GM18499 (cell line): ENCODE measurements around the gene GPC5.
"Not testable (repeated sequence)": the region's sequence is repeated elsewhere in the genome, so short reads cannot be mapped to it uniquely, and the experiment has no call there.

Experiments
- ATAC-seq: cut with Tn5 transposase; IDR thresholded peaks from one replicate; pipeline ENCODE4 v1.9.1; 2021; ENCODE audit warnings: moderate number of reproducible peaks; ENCODE audit not compliant: insufficient read depth, unreplicated experiment

GPC5 gene

GRCh38 chr13:92296154-92296671 lies 897.8 kb downstream of the GPC5 start:
- ATAC-seq = not testable (repeated sequence)

DNA sequence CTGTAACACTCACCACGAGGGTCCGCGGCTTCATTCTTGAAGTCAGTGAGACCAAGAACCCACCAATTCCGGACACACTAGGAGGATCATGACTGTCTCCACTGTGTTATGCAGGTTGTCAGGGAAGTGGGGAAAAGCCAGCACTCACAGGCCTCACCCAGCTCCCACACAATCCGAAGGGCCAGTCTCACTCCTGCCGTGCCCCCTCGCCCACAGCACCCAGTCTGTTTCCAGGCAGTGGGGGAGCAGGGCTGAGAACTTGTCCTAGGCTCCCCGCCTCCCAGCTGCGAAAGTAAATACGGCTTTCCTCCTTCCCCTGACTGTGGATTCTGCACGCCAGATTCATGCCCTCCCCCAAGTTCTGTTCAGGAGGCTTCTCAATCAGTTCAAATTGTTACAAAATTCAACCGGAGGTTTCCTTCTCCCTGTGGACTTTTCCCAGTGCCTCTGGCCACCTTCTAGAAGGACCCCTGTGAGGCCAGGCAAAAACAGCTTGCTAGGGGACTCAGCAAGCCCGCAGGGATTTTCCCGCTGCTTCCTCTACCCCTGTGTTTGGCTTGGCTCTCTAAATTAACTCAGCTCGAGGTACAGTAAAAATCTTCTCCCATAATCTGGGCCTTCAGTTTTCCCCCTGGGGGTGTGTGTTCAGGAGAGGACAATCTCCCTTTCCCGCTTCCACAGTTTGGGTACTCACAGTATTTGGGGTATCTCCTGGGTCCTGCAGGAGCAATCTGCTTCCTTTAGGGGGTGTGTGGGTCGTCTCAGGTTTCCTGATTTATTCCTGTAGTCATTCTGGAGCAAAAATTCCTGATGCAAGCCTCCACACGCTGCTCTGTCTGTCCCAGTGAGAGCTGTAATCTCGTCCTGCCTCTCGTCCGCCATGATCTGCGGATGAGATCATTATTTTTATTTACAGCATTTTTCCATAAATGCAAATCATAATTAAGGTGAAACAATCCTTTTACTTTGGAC lies 899.8 kb downstream of the GPC5 start:
- ATAC-seq = no peak

DNA sequence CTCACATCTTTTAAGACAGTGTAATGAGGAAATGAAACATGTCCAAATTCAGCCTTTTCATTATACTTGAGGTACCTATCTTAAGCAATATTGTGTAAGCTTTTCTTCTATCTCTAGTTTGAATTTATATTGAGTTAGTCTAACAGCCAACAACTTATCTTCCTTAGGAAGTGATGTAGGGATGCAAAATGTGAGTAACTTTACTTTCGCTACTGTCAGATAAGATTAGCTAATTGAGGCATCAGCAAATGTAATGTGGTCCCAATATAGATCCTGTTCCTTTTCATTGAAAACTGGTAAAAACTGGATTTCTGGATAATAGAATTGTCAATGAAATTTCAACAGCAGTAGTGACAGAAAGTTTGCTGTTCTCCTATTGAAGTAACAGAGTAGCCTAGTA lies 902.2 kb downstream of the GPC5 start:
- no peak for ATAC-seq

DNA sequence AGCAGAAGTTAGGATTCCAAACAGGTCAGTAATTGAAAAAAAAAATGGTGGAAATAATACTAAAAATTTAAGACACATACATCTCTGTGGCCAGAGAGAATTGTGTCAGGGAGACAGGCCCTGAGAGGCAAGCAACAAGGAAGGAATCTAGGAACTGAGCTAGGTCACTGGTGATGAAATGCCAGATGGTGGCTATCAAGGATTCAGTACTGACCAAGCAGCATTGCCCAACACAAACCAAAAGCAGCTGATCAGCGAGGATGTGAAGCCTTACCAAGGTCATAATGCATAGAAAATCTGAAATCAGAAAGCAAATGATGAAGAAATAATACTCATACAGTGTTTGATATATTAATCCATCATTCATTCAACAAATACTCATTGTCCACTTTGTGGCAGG lies 905.0 kb downstream of the GPC5 start:
- ATAC-seq = no peak

- ATAC-seq = no peak
These were observed 909.3 kb downstream of the GPC5 start for GRCh38 chr13:92307752-92308151.

GRCh38 chr13:92312823-92313222 lies 914.4 kb downstream of the GPC5 start:
- no peak for ATAC-seq

GRCh38 chr13:92313382-92313781 lies 915.0 kb downstream of the GPC5 start:
- ATAC-seq = no peak

DNA sequence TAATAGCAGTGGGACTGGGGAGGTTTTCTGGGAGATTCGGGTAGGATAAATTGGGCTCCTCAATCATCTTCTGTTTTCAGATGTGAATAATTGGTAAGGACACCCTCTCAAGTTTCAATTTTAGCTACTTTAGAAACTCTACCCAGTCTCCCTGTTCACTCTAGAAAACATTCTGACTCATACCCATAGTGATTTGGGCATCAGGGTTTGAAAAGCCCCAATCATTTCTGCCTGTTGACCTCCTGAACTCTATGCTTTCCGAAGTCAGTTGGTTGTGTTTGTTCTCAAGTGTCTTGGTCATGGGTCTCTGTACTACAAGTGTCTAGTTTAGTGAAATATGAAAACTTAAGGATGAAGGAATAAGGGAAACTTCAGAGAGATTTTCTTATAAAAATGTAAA lies 916.8 kb downstream of the GPC5 start:
- no peak for ATAC-seq

DNA sequence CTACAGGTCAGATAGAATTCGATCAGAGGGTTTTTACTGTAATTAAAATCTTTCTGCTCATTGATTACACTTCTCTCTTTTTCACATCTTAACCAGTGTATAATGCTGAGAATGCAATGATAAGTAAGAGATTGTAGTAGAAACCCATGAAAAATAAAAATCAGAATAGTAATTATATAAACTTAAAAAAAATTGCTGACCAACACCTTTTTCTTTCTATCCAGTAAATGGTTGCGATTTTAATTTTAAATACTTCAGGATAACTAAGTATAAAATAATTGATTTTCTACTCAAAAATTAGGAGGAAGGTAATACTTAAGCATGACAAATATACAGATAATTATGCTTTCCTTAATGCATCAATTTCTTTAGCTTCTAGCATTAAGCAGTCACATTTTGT lies 917.6 kb downstream of the GPC5 start:
- no peak for ATAC-seq

DNA sequence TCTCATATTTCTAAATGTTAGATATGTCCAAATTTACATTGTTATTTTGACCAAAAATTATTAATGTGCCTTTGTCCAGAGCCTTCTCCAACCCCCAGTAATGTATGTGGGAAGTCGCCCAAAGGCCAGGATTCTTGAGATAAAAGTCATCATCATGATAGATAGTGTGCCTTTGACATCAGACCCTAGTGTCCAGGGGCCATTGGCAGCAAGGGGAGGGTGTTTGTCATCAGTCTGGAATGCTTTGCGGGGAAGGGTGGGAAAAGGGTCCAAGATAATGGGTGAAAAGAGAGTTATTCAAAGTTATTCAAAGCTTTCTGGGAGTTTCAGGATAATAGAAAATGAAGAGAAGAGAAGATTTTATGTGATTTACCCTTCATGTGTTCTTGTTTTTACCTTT lies 918.6 kb downstream of the GPC5 start:
- no peak for ATAC-seq

DNA sequence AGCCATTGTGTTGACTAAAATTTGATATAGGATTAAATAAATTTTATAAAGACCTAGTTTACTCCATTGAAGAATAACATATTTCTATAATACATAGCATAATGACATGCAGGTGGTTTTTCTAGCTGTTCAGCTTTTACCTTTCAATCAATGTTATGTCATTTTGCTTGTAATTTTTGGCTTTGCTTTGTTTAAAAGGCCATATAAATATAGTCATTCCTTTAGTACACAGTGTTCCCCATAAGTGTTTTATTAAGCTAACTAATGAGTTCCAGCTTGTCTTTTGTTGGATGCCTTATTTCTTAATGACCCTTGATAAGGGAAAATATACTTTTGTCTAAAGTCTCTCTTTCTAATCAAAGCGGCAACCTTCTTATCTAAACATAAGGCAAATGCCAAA lies 921.9 kb downstream of the GPC5 start:
- ATAC-seq = no peak

- no peak for ATAC-seq
These were observed 922.8 kb downstream of the GPC5 start for GRCh38 chr13:92321174-92321573.

GRCh38 chr13:92345627-92346026 lies 947.2 kb downstream of the GPC5 start:
- ATAC-seq = no peak

- ATAC-seq = no peak
These were observed 947.6 kb downstream of the GPC5 start for GRCh38 chr13:92346046-92346445.

DNA sequence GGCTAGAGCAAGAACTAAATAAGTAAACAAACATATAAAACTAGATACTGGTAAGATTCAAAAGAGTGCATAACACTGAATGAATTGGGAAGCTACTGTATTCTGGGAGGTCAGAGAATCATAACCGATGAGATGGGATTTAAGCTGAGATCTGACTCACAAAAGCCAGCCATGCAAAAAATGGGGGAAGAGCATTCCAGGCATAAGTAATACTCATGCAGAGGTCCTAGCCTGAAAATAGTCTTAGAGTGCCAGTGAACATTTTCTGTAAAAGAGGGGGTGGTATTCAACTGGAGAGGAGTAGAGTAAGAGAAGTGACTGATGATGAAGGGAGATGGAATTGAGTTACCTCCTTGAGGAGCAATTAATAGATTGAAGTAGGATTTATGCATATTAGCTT lies 956.2 kb downstream of the GPC5 start:
- ATAC-seq = no peak

DNA sequence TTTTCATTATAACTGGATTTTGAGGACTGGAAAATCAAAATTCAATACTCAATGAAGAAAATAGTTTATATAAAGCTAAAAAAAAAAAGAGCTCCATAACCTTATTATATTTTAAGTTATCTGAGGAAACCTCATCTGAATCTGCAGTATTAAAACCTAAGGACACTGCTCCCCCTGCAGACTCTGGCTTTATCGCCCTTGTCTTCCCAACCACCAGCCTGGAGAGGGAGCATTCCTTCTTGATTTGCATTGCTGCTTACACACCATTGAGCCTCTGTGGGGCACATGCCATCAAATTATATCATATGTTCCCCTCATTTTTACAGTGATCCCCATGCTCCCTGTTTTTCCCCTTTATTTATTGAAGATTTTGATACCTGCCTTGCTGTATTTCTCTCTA lies 956.8 kb downstream of the GPC5 start:
- no peak for ATAC-seq

- ATAC-seq = no peak
These were observed 964.3 kb downstream of the GPC5 start for GRCh38 chr13:92362717-92363116.

- ATAC-seq = no peak
These were observed 967.5 kb downstream of the GPC5 start for GRCh38 chr13:92365904-92366303.

DNA sequence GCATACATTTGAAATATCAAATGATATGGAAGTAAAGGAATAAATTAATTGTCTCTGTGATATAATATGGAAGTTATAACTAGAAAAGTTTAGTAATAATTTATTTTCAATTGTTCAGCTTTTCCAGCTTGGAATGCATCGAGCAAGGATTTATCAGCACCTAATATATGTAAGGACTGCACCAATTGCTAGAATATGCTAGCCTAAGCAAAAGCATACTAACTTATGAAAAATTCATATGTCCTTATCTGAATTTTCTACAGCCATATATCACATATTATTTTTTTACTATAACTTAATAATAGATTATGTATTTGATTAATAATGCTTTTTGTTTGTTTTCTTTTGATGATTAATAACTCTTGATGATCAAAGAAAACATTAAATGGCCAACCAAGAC lies 979.0 kb downstream of the GPC5 start:
- ATAC-seq = no peak

GRCh38 chr13:92379371-92379770 lies 981.0 kb downstream of the GPC5 start:
- no peak for ATAC-seq

- no peak for ATAC-seq
These were observed 986.0 kb downstream of the GPC5 start for GRCh38 chr13:92384410-92384809.

GRCh38 chr13:92387245-92387644 lies 988.8 kb downstream of the GPC5 start:
- no peak for ATAC-seq
